Measurements from ENCODE around the gene PIGX.

GRCh38 chr3:196749125-196749524 lies 36.9 kb downstream of the PIGX start:
- TF ChIP-seq, protein P1, sequence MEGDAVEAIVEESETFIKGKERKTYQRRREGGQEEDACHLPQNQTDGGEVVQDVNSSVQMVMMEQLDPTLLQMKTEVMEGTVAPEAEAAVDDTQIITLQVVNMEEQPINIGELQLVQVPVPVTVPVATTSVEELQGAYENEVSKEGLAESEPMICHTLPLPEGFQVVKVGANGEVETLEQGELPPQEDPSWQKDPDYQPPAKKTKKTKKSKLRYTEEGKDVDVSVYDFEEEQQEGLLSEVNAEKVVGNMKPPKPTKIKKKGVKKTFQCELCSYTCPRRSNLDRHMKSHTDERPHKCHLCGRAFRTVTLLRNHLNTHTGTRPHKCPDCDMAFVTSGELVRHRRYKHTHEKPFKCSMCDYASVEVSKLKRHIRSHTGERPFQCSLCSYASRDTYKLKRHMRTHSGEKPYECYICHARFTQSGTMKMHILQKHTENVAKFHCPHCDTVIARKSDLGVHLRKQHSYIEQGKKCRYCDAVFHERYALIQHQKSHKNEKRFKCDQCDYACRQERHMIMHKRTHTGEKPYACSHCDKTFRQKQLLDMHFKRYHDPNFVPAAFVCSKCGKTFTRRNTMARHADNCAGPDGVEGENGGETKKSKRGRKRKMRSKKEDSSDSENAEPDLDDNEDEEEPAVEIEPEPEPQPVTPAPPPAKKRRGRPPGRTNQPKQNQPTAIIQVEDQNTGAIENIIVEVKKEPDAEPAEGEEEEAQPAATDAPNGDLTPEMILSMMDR (IDR thresholded peaks at IDR 0.05): no peak
- no peak for TF ChIP-seq POLR2A (IDR thresholded peaks at IDR 0.05)
